Activated CD8-positive, alpha-beta T cell treated with anti-CD3 and anti-CD28 coated beads for 36 hours (primary cell): Measurements from ENCODE around the gene CLDN19. TPM values are rescaled to one million over a fixed set of nuclear protein-coding genes. Genes with fewer than 3 reads are reported as not detected.

Source experiments
- ATAC-seq: fragments of 200-7000 bp; cut with Tn5 transposase; one replicate; pipeline ENCODE4 v1.10.0; 2021; ENCODE audit warnings: mild to moderate bottlenecking, moderate library complexity
- CTCF ChIA-PET: fragments of 350-600 bp; sonication (Branson Sonifier 250); formaldehyde crosslinking; loops from one replicate; lab custom pipeline; 2021; ENCODE audit warnings: antibody characterized with exemption; lab: Charles Lee
- POLR2A ChIA-PET: fragments of 350-600 bp; sonication (Branson Sonifier 250); formaldehyde crosslinking; loops from one replicate; lab custom pipeline; 2021; ENCODE audit warnings: antibody characterized with exemption; lab: Charles Lee
- DNase-seq: peaks from one replicate; pipeline ENCODE4 v3.0.0-alpha.2; 2020
- H3K27ac Mint-ChIP-seq: one replicate; pipeline ENCODE4 v1.8.0; 2021; ENCODE audit warnings: mild to moderate bottlenecking, mixed read lengths
- H3K27me3 Mint-ChIP-seq: one replicate; pipeline ENCODE4 v1.8.0; 2021; ENCODE audit warnings: mixed read lengths
- H3K36me3 Mint-ChIP-seq: one replicate; pipeline ENCODE4 v1.8.0; 2021; ENCODE audit warnings: low read depth, mixed read lengths
- H3K4me1 Mint-ChIP-seq: one replicate; pipeline ENCODE4 v1.8.0; 2021; ENCODE audit warnings: low read depth, mixed read lengths
- H3K4me3 Mint-ChIP-seq: one replicate; pipeline ENCODE4 v1.8.0; 2021; ENCODE audit warnings: mild to moderate bottlenecking, moderate library complexity, mixed read lengths
- H3K9me3 Mint-ChIP-seq: one replicate; pipeline ENCODE4 v1.8.0; 2021; ENCODE audit warnings: mixed read lengths
- intact Hi-C: fragments of 100-400 bp; cut with micrococcal nuclease; formaldehyde crosslinking; loops from one replicate; pipeline ENCODE4 v1.10.0; 2022
- total RNA-seq, 2 experiments: library from RNA; stranded (reverse); gene quantifications; one replicate each; pipeline ENCODE4 v1.2.3, GENCODE V29; 2021
- TF ChIP-seq, protein P1 (sequence below): fragments of 200-600 bp; IDR thresholded peaks from one replicate; pipeline ENCODE4 v1.8.0; 2022; ENCODE audit warnings: antibody characterized with exemption, mild to moderate bottlenecking

The CLDN19 gene
- total RNA-seq, 2 experiments from 2014 or later: not detected

DNA sequence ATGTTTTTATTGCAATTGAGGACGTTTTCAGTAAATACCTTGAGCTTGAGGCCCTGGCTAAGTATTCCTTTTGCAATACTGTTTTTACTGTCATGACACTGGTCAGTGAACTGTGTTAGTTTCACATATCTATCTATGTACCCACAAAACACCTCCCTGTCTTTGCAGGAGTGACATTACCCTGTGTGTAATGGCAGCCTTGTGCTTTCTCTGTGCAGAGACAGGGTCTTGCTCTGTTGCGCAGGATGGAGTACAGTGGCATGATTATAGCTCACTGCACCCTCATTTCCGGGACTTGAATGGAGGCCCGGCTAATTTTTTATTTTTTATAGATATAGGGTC, 48.9 kb downstream of the CLDN19 start:
- Mint-ChIP-seq H3K36me3 (peaks cover 72% of the 10 kb centered on the region), H3K27ac (peak overlapping the region; percentile 0), H3K4me3 (no peak overlapping the region), H3K27me3 (no peaks in the 10 kb centered on the region), H3K9me3 (no peaks in the 10 kb centered on the region), H3K4me1 (peaks cover 88% of the 10 kb centered on the region)
- intact Hi-C loops: no loop called here
- no peak for DNase-seq
- POLR2A ChIA-PET: interaction anchor here (0.6 to 5.3 kb wide), 6 partner anchors 8 to 27 kb away, joined by 3 to 54 read pairs (median 5); partner anchors contain the start of gene YBX1
- CTCF ChIA-PET: interaction anchor here (1.2 to 3.3 kb wide), 6 partner anchors 9 to 383 kb away, joined by 3 to 17 read pairs (median 4); partner anchors contain the start of gene YBX1
- TF ChIP-seq, protein P1, sequence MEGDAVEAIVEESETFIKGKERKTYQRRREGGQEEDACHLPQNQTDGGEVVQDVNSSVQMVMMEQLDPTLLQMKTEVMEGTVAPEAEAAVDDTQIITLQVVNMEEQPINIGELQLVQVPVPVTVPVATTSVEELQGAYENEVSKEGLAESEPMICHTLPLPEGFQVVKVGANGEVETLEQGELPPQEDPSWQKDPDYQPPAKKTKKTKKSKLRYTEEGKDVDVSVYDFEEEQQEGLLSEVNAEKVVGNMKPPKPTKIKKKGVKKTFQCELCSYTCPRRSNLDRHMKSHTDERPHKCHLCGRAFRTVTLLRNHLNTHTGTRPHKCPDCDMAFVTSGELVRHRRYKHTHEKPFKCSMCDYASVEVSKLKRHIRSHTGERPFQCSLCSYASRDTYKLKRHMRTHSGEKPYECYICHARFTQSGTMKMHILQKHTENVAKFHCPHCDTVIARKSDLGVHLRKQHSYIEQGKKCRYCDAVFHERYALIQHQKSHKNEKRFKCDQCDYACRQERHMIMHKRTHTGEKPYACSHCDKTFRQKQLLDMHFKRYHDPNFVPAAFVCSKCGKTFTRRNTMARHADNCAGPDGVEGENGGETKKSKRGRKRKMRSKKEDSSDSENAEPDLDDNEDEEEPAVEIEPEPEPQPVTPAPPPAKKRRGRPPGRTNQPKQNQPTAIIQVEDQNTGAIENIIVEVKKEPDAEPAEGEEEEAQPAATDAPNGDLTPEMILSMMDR: no peak
- ATAC-seq: no peak

DNA sequence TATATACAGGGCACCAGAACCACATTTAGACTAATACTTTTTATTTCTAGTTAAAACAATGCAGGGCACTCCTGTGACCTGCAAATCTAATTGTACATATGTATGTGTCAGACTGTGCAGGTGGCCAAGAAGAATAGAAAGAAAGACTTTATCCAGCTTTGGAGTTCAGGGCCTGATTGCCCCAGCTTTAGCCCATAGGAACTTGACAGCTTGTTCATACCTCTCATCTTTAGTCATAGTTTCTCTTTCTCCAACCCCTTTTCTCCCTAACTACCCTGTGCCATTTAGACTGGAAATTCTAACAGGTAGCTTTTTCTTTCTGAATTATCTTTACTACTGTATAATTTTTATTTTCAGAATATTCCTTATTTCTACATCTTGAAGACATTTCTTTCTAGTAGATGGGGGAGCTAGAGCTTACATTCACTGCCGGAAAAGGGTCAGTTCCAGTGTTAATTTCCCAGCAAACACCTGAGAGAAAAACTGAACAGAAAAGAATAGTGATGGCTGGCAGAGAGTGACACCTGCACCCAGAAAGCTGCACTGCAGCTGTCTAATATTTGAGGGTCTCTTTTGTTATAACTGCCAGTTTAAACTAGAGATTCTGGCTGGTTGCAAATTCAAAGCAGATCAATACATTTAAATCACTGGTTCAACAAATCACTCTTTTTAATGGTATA, 49.4 kb downstream of the CLDN19 start:
- no peak overlapping the region for H3K4me3 Mint-ChIP-seq
- TF ChIP-seq, protein P1: peak; percentile 34
- H3K36me3 Mint-ChIP-seq: peaks cover 70% of the 10 kb centered on the region
- H3K27me3 Mint-ChIP-seq: no peaks in the 10 kb centered on the region
- DNase-seq (no peak), ATAC-seq (peak; percentile 57)
- POLR2A ChIA-PET: interaction anchor here (0.6 to 5.3 kb wide), 6 partner anchors 7 to 29 kb away, joined by 3 to 54 read pairs (median 6); partner anchors contain the start of gene YBX1
- intact Hi-C loops: no loop called here
- no peaks in the 10 kb centered on the region for H3K9me3 Mint-ChIP-seq
- H3K27ac Mint-ChIP-seq: peak overlapping the region; percentile 0
- H3K4me1 Mint-ChIP-seq: peaks cover 86% of the 10 kb centered on the region
- CTCF ChIA-PET: interaction anchor here (1.2 to 3.3 kb wide), 7 partner anchors 8 to 383 kb away, joined by 3 to 17 read pairs (median 4); partner anchors contain the start of gene YBX1

DNA sequence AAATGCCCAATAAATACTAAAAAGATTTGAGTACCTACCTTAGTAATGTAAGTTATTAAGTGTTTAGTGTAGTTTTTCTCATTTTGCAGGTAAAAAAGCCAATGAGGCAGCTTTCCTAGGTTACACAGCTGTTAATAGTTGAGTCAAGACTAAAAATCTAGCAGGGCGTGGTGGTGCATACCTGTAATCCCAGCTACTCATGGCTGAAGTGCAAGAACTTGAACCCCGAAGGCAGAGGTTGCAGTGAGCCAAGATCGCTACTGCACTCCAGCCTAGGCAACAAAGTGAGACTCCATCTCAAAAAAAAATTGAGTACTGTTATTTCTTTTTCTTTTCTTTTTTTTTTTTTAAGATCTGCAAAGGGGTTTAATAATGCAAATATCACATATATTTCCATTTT, 50.1 kb downstream of the CLDN19 start:
- Mint-ChIP-seq H3K27me3 (no peaks in the 10 kb centered on the region), H3K36me3 (peaks cover 69% of the 10 kb centered on the region), H3K27ac (no peak overlapping the region), H3K9me3 (no peaks in the 10 kb centered on the region), H3K4me3 (no peak overlapping the region), H3K4me1 (peaks cover 87% of the 10 kb centered on the region)
- intact Hi-C loops: no loop called here
- TF ChIP-seq, protein P1: no peak
- ChIA-PET POLR2A (interaction anchor here (0.7 to 1.4 kb wide), 6 partner anchors 11 to 76 kb away, joined by 3 to 6 read pairs (median 3); partner anchors contain the start of gene P3H1), CTCF (interaction anchor here (1.2 to 3.3 kb wide), 4 partner anchors 8 to 57 kb away, joined by 4 to 17 read pairs (median 4); partner anchors contain the start of gene YBX1)
- ATAC-seq (no peak), DNase-seq (no peak)

DNA sequence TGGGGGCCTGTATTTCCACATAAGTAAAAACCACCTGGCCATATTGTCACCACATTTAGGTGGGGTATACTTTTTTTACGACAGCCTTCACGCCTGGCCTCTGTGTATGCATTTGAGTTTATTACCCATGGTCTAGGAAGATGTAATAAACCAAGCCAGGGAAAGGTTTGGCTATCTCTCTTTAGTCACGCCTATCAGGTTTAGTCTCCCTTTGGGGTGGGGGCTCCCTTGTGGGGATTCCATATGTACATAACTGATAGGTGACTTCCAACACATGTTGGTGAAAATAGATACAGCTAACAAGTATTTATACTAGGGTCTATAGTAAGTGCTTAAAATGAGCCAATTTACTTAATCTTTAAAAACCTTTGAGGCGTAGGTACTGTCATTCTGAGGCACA, 53.6 kb downstream of the CLDN19 start:
- Mint-ChIP-seq H3K4me3 (peak overlapping the region; percentile 98), H3K27ac (peak overlapping the region; percentile 59), H3K27me3 (no peaks in the 10 kb centered on the region), H3K36me3 (peaks cover 61% of the 10 kb centered on the region), H3K4me1 (peaks cover 67% of the 10 kb centered on the region), H3K9me3 (no peaks in the 10 kb centered on the region)
- intact Hi-C loops: no loop called here
- ChIA-PET POLR2A (interaction anchor here (0.5 to 7.5 kb wide), 6 partner anchors 8 to 539 kb away, joined by 3 to 61 read pairs (median 4); no protein-coding TSS in a partner anchor), CTCF (interaction anchor here (1.1 kb wide), 1 partner anchor 106 kb away, joined by 3 read pairs; no protein-coding TSS in a partner anchor)
- TF ChIP-seq, protein P1: no peak
- no peak for DNase-seq
- ATAC-seq: no peak

DNA sequence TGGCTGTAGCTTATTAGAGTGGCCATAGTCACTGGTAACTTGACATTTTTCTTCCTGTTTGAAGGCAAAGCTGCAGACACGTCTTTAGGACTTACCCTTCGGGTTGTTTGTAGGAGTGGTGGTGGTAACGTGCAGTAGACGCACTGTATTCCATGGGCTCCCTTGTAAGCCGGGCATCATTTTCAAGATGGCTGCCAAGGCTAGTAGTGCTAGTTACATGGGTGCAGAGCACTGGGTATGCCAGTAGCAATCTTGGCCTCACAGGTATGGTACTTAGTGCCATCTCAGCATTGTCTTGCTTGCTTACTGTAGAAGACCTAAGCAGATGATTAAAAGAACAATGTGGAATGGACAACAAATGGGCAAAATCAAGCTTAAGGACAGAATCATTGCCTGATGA, 55.9 kb downstream of the CLDN19 start:
- no peak for ATAC-seq

More for the DNA sequence above, 55.9 kb downstream of the CLDN19 start:
- H3K27me3 Mint-ChIP-seq: no peaks in the 10 kb centered on the region
- H3K9me3 Mint-ChIP-seq: no peaks in the 10 kb centered on the region
- peaks cover 55% of the 10 kb centered on the region for H3K36me3 Mint-ChIP-seq
- peak overlapping the region; percentile 94 for H3K27ac Mint-ChIP-seq
- H3K4me1 Mint-ChIP-seq: peaks cover 61% of the 10 kb centered on the region
- DNase-seq: peak; percentile 49
- TF ChIP-seq, protein P1: no peak
- peak overlapping the region; percentile 98 for H3K4me3 Mint-ChIP-seq
- intact Hi-C loops: no loop called here
- POLR2A ChIA-PET: interaction anchor here (0.9 to 10.5 kb wide), 14 partner anchors 9 to 163 kb away, joined by 3 to 151 read pairs (median 8); partner anchors contain the start of genes C1orf50, P3H1 and PPIH
- CTCF ChIA-PET: interaction anchor here (0.9 to 3.3 kb wide), 5 partner anchors 7 to 82 kb away, joined by 3 to 17 read pairs (median 6); partner anchors contain the start of gene P3H1
